Neural crest cell (in vitro differentiated cells): ENCODE data around the gene PARVB. TPM values are rescaled to one million over a fixed set of nuclear protein-coding genes. Genes with fewer than 3 reads are reported as not detected.

ENCODE experiments used
- DNase-seq: peaks from one replicate; pipeline ENCODE4 v3.0.0; 2021; ENCODE audit warnings: low read depth, mixed read lengths, low spot score
- H3K27ac Mint-ChIP-seq: one replicate; pipeline ENCODE4 v1.8.0; 2021; ENCODE audit warnings: mild to moderate bottlenecking, mixed read lengths; ENCODE audit not compliant: unreplicated experiment
- H3K27me3 Mint-ChIP-seq: 2 replicates; pipeline ENCODE4 v1.8.0; 2021; ENCODE audit warnings: low read depth, mild to moderate bottlenecking, mixed read lengths
- H3K36me3 Mint-ChIP-seq: 2 replicates; pipeline ENCODE4 v1.8.0; 2021; ENCODE audit warnings: low read depth, mild to moderate bottlenecking, mixed read lengths
- H3K4me1 Mint-ChIP-seq: 2 replicates; pipeline ENCODE4 v1.8.0; 2021; ENCODE audit warnings: mixed read lengths
- H3K4me3 Mint-ChIP-seq: one replicate; pipeline ENCODE4 v1.8.0; 2021; ENCODE audit warnings: mild to moderate bottlenecking, mixed read lengths
- H3K9me3 Mint-ChIP-seq: 2 replicates; pipeline ENCODE4 v1.8.0; 2021; ENCODE audit warnings: mixed read lengths
- CTCF ChIP-seq: fragments of 200-600 bp; sonication (generic); conservative IDR thresholded peaks from 2 replicates; pipeline ENCODE4 v1.5.0; 2021; ENCODE audit warnings: antibody characterized with exemption, mild to moderate bottlenecking
- total RNA-seq: library from RNA; stranded (reverse); gene quantifications from 2 replicates; pipeline ENCODE4 v1.2.1, GENCODE V29; 2021

Gene PARVB
- total RNA-seq, 1 donor from 2014 or later = 21.8 TPM

GRCh38 chr22:44087089-44087430 is 63.0 kb downstream of the PARVB start:
- no peaks in the 10 kb centered on the region for H3K27me3 Mint-ChIP-seq
- H3K4me1 Mint-ChIP-seq = peaks cover 21% of the 10 kb centered on the region
- no peak for TF ChIP-seq CTCF
- DNase-seq = no peak
- H3K4me3 Mint-ChIP-seq = no peak overlapping the region
- no peaks in the 10 kb centered on the region for H3K9me3 Mint-ChIP-seq
- peaks cover 3% of the 10 kb centered on the region for H3K36me3 Mint-ChIP-seq
- no peak overlapping the region for H3K27ac Mint-ChIP-seq

- TF ChIP-seq CTCF = no peak
- no peak for DNase-seq
- no peak overlapping the region for H3K27ac Mint-ChIP-seq
- H3K4me1 Mint-ChIP-seq = peaks cover 21% of the 10 kb centered on the region
- no peak overlapping the region for H3K4me3 Mint-ChIP-seq
- H3K27me3 Mint-ChIP-seq = no peaks in the 10 kb centered on the region
- peaks cover 3% of the 10 kb centered on the region for H3K36me3 Mint-ChIP-seq
- no peaks in the 10 kb centered on the region for H3K9me3 Mint-ChIP-seq
These were observed 65.0 kb downstream of the PARVB start for GRCh38 chr22:44088976-44089570.

GRCh38 chr22:44089717-44090570 is 65.8 kb downstream of the PARVB start:
- DNase-seq = no peak
- H3K4me3 Mint-ChIP-seq = no peak overlapping the region
- H3K27me3 Mint-ChIP-seq = no peaks in the 10 kb centered on the region
- H3K27ac Mint-ChIP-seq = no peak overlapping the region
- peaks cover 21% of the 10 kb centered on the region for H3K4me1 Mint-ChIP-seq
- no peak for TF ChIP-seq CTCF
- H3K36me3 Mint-ChIP-seq = peaks cover 3% of the 10 kb centered on the region
- H3K9me3 Mint-ChIP-seq = no peaks in the 10 kb centered on the region

- H3K9me3 Mint-ChIP-seq = no peaks in the 10 kb centered on the region
- peaks cover 2% of the 10 kb centered on the region for H3K36me3 Mint-ChIP-seq
- no peak overlapping the region for H3K27ac Mint-ChIP-seq
- TF ChIP-seq CTCF = no peak
- no peaks in the 10 kb centered on the region for H3K27me3 Mint-ChIP-seq
- DNase-seq = no peak
- H3K4me3 Mint-ChIP-seq = no peak overlapping the region
- H3K4me1 Mint-ChIP-seq = peaks cover 20% of the 10 kb centered on the region
These were observed 66.4 kb downstream of the PARVB start for GRCh38 chr22:44090571-44090905.

- peak; percentile 44 for TF ChIP-seq CTCF
- Mint-ChIP-seq H3K9me3 (no peaks in the 10 kb centered on the region), H3K4me3 (no peak overlapping the region), H3K36me3 (no peaks in the 10 kb centered on the region), H3K27ac (peak overlapping the region; percentile 7), H3K27me3 (no peaks in the 10 kb centered on the region), H3K4me1 (peaks cover 17% of the 10 kb centered on the region)
- DNase-seq = no peak
These were observed 67.1 kb downstream of the PARVB start for GRCh38 chr22:44091021-44091721.
